Lung microvascular endothelial cell (primary cell): ENCODE results near the gene ATG9B. TPM values are rescaled to one million over a fixed set of nuclear protein-coding genes. Genes with fewer than 3 reads are reported as not detected.
A peak's percentile ranks its signal among the peaks of the same experiment; 100 is the strongest.
"Not testable (repeated sequence)": the region's sequence is repeated elsewhere in the genome, so short reads cannot be mapped to it uniquely, and the experiment has no call there.

Experiments
- DNase-seq, 2 donors: peaks; one replicate each; pipeline versions ENCODE4 v3.0.0 to v3.0.0-alpha.2; 2010; ENCODE audit warnings: low read depth in 2 of 2
- total RNA-seq: library from RNA; depleted of rRNA; stranded (reverse); fragments of >200 nt; gene quantifications from 2 replicates; pipeline ENCODE4 v1.2.1, GENCODE V29; 2014

Gene ATG9B
- total RNA-seq, 1 donor from 2014 or later, result not detected

DNA sequence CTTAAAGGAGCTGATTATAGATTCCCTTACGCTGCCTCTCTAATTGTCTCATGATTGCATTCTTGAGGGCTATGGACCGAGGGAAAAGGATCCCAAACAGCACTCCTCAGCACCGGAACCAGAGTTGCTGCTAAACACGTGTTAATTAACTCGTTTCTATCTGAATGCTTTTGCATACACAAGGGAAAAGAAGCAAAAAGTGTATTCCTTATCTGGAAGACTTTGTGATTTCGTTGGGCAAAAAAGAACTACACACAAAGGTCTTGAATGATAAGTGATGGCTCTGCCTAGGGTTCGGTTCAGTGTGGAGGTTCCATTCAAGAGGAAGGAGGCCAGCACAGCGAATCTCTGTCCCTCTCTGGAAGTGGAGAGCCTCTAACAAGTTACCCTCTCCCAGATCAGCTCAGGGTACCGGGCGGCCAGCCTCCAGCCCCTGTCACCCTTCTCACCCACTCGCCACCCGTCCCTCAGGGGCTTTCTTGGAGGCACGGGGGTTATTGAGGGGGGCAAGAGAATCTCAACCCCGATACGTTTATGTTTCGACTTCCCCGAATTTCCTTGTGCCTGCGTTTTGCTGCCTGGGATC lies 34.6 kb upstream of the ATG9B start:
- peak; percentile 21 to 29 for DNase-seq

DNA sequence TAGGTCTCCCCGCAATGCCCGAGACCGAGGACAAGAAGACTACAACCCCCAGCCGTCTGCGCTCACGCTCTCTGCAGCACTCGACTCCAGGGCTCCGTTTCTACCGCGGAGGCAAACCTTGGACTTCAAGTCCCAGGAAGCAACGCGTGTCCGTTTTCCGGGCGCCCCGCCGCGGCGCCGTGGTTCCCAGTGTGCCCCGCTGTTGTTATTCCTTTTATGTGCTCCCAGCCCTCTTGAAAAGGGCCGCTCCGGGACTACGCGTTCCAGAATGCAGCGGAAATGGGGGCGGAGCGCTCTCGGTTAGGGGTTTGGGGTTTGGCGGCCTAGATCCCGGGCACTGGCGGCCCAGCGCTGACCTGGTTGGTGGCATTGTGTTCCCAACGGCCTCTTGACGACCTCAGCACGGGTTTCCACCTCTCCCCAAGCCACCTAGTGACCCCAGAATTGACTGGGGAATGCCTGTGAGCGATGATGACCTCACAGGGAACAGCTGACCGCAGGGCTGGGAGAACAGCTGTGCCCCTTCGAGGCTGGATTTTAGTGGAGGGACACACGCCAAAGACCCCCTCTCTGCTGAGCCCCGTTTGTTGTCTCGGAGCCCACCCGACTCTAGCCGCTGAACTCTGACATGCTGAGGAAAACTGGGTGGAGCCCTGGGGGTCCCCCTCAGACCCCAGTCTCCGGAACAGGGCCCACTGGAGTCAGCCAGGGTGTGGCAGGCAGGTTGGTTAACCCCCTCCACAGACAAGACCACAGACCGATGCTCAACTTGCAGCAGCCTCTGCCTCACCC lies 33.9 kb upstream of the ATG9B start:
- peak; percentile 100 for DNase-seq

DNA sequence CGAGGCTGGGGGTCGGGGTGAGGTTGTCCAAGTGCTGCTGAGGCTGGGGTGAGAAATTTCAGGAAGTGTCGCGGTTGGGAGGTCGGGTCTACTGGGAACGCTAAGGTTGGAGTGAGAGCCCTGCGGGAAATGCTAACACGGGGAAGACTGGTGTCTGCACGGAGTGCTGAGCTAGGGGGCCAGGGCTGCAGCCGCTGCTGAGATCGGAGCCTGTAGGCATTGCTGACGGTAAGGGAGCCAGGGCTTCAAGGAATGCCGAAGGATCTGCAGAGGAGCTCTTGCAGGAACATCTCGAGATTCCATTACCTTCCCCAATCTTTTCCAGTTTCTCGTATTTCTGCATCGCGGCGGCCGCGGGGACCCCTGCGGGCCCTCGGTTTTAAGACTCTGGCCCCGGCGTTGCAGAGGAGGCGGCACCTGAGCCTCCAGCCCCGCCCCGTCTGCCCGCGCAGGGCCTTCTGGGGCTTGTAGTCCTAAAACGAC lies 33.3 kb upstream of the ATG9B start, which contains the start of gene CDK5:
Gene CDK5, minus strand, starts transcription at position 392 of the 483 bp plus-strand sequence. Its CDS starts 49 bp downstream, at position 343.
- no peak for DNase-seq

DNA sequence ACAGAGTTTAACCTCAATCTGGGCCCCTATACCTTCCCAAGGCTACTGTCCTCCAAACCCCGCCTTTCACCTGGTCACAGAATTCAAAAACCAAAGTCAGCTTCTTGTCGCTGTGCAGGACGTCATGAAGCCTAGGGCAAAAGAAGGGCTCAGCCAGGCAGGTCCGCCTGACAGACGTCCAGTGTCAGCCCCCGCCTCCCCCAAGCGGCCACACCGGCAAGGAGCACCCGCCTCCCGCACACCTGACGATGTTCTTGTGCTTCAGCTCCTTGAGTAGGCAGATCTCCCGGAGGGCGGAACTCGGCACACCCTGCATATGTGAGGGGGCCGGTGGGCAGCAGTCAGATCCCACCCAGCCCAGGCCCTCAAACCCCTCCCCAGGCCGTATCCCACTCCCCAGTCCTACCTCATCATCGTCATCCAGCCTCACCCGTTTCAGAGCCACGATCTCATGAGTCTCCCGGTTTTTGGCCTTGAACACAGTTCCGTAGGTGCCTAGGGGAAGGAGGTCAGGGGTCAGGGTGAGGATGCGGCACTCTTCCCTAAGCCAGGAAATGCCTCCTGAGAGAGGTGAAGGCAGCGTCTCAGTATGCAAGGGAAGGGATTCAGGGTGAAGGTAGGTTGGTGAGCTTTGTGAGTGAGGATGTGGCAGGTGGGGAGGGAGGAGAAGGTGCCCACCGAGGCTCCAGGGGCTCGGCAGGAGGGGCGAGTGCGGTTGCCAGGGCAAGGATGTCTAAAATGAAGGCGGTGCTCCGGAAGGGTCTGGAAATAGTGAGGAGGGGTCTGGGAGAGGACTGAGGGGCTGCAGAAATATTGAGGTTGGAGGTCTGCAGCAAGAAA lies 32.6 kb upstream of the ATG9B start:
- no peak for DNase-seq

DNA sequence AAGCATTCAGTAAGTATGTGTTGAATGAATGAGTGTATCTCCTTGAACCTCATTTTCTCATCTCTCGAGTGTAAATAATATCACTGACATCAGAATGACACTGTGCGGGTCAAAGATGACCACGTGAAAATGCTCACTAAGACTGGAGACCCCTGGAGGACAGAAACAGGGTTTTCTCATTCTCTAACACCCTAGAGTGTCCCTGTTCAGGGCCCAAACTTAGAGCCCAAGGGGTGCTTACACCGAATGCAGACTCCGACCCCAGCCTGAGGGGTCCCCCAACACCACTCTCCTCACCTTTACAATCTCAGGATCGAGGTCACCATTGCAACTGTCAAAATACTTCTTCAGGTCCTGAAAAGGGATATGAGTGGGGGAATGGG lies 32.0 kb upstream of the ATG9B start:
- no peak for DNase-seq

DNA sequence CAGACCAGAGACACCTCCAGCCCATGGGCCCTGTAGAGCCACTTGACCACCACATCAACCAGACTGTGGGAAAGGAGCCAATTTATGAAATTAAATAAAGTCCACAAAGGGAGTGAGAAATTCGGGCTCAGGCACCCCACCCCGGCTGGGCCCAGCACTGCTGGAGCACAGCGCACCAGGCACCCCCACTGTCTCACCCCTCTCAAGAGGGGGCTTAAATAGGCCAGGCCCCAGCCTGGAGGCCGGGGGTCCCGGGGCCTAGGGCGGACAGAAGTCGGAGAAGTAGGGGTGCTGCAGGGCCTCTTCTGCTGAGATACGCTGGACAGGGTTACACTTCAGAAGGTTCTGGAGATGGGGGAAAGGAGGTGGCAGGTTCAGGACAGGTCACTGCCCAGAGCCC lies 29.5 kb upstream of the ATG9B start:
- DNase-seq, result no peak

DNA sequence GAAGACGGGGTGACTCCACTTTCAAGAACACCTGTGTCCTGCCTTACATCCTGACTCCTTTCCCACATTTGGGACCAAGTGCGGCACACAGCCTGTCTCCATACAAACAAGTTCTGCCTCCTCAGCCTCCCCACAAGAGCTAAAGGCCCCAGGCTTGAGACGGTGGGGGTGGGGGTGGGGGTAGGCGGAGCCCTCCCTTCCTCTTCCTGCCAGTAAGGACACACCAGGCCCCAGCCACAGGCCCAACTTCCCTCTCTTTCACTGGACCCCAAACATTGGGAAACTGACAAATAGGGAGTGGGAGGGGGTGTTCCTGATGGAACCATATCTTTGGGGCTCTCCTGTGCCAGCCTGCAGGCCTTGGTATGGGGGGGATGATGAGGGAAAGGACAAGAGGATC lies 28.8 kb upstream of the ATG9B start:
- DNase-seq, result no peak

DNA sequence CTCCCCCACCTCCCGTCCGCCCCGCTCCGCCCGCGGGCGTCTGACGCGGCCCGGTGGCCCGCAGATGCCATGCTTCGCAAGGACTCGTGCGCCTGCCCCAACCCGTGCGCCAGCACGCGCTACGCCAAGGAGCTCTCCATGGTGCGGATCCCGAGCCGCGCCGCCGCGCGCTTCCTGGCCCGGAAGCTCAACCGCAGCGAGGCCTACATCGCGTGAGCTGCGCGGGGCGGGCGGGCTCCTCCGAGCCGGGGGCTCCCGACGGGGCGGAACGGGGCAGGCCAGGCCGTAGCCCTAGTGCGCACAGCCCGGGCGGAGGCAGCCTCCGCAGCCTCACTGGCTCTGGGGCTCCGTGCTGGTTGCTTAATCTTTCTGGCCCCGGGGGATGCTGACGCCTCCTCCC lies 26.8 kb upstream of the ATG9B start:
- DNase-seq, result peak; percentile 80 to 85

DNA sequence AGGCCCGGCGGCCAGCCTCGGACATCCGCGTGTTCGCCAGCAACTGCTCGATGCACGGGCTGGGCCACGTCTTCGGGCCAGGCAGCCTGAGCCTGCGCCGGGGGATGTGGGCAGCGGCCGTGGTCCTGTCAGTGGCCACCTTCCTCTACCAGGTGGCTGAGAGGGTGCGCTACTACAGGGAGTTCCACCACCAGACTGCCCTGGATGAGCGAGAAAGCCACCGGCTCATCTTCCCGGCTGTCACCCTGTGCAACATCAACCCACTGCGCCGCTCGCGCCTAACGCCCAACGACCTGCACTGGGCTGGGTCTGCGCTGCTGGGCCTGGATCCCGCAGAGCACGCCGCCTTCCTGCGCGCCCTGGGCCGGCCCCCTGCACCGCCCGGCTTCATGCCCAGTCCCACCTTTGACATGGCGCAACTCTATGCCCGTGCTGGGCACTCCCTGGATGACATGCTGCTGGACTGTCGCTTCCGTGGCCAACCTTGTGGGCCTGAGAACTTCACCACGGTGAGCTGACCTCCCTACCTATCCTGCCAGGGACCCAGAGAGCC lies 24.7 kb upstream of the ATG9B start:
- DNase-seq, result no peak

DNA sequence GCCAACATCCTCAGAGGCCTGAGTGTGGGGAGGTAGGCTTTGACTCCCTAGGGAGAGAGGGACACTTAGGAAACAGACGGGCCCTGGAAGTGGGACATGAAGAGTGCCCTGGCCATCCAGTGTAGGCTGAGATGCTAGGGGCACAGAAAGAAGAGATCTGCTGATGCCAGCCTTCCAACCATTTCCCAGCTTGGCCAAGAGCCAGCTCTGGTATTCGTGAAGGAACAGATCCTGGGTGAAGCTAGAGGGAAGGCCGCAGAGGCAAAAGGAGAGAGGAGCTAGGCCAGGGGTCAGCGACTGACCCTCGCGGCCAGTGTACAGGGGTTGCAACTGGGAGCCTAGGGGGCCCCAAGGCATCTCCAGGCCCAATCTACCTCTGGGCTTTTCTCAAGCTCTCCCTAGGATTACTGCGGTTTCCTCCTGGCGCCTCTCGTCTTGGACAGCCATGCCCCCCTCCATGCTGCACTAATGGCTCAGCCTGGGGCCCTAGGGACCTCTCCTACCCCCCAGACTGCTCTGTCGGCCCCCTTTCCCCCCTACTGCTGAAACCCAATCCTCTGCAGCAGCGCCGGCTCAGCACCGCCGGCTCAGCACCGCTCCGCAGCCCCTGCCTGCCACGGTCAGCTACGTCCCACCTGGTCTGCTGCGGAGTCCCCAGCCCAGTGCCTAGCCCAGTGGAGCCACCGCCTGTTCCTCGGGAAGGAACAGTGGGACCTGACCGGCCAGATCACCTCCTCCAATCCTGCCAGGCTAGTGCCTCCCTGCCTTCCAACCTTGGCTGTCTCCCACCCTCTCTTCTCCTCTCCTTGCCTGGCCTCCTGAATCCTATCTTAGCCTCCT lies 23.9 kb upstream of the ATG9B start, which contains the start of gene ASIC3:
Gene ASIC3, plus strand, starts transcription at position 556 of the 840 bp plus-strand sequence. CDS start 355 bp downstream, outside the sequence.
- DNase-seq, result no peak

DNA sequence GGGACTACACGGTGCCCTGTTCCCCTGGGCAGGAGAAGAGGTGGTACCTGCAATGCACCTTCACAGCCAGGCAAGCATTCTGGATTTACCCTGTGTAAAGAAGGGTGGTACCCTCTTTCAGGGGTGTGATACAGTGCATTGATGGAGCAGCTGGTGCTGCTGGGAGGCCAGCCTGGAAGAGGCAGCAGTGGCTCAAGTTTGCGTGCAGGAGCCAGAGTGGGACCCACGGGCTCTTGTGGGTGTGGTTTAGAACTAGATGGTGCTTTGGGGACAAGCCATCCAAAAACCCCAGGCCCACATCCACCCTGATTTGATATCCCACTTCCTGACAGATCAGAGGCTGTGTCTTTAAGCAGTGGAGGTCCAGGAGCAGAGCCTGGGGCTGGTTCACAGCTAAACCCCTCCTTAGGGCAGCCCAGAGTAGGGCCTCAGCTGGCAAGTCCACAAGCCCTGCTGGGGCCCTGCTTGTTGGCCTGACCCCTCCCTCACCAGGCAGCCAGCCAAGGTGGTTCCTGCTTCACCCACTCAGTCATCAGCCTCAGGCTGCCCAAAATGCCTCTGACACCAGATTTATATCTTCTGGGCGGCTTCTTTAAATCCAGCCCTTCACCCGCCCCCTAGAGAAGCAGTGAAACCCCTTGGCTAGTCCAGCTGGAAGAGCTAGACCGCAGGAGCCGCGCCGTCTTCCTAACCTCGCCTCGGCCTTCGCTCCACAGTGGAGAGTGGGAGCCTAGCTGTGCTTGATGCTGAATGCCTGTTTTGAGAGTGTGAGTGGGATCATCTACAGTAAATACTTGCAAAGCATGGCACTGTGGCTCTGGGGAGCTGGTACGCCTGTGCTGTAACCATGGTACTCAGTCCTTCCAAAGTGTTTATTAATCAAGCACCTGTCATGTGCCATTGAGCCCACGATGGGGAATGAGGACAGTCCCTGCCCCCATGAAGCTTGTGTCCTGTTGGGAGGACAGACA lies 22.6 kb upstream of the ATG9B start:
- peak in 1 of 2 donors; percentile 25 for DNase-seq

DNA sequence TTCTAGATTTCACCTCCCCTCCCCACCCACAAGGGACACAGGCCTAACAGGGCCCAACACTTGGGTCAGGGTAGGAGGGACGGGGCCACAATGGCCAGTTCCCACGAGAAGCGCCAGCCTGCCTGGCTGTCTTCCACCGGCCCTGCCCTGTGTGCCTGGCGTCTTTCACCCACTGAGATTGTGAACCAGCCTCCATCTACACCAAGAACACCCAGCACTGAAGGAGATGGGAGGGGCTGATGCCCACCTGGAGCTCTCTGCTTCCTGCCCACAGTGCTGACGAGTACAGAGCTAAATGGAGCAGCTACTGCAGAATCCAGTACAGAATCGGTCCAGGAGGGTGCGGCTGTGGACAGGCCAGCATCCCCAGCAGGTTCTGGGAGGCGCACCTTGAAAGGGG lies 21.7 kb upstream of the ATG9B start:
- no peak for DNase-seq

DNA sequence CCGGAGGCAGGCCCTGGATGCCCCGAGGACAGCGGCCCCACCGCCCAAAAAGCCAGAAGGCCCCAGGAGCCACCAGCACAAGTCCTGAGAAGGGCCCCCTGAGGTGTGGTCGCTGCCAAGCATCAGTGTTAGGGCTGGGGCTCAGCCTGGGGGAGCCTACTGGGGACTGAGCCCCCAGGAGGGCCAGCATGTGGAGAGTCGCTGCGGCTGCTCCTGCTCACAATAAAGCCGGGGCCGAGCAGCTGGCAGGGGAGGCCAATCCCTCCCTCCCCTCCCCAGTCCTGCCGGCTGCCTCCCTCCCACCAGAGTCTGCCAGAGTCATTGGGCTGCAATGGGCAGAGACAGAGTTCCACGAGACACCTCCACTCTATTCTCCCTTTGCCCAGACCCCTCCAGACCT lies 21.0 kb upstream of the ATG9B start:
- DNase-seq, result no peak

DNA sequence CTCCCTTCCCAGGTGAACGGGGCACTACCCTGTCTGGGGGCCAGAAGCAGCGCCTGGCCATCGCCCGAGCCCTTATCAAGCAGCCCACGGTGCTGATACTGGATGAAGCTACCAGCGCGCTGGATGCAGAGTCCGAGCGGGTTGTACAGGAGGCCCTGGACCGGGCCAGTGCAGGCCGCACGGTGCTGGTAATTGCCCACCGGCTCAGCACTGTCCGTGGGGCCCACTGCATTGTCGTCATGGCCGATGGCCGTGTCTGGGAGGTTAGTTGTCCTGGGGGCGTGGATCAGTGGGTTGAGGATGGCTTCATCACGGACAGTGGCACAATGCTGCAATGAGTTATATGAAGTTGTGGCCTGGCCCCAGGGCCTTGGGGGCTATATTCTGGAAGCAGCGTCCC lies 19.7 kb upstream of the ATG9B start:
- DNase-seq, result no peak

DNA sequence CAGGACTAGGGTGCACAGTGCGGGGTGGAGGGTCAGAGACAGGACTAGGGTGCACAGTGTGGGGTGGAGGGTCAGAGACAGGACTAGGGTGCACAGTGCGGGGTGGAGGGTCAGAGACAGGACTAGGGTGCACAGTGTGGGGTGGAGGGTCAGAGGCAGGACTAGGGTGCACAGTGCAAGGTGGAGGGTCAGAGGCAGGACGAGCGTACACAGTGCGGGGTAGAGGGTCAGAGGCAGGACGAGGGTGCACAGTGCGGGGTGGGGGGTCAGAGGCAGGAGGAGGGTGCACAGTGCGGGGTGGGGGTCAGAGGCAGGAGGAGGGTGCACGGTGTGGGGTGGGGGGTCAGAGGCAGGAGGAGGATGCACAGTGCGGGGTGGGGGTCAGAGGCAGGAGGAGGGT lies 19.2 kb upstream of the ATG9B start:
- DNase-seq, result not testable (repeated sequence)

DNA sequence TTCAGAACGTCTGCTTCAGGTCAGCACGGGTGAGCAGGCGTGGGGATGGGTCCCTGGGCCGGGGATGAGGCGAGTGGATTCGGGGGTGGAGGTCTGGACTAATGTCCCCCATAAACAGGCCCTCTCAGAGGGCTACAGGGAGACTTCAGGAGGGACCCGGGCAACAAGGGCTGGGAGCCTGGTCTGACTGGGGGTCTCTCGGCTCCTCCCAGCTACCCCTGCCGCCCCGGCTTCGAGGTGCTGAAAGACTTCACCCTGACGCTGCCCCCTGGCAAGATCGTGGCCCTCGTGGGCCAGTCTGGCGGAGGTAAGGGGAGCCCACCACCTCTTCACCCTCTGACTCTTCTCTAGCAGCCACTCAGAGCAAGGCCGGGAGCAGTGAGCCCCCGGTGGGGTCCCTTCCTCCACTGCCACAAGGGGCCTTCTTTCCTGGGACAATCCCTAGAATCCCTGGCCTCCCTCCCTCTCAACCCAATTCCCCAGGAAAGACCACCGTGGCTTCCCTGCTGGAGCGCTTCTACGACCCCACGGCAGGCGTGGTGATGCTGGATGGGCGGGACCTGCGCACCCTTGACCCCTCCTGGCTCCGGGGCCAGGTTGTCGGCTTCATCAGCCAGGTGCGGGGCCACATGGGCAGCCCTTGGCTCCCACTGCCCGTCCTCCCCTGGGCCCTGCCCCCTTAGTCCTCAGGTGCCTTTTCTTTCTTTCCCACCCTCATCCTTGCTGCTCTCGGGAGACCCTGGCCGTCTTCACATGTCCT lies 16.5 kb upstream of the ATG9B start:
- DNase-seq, result no peak

DNA sequence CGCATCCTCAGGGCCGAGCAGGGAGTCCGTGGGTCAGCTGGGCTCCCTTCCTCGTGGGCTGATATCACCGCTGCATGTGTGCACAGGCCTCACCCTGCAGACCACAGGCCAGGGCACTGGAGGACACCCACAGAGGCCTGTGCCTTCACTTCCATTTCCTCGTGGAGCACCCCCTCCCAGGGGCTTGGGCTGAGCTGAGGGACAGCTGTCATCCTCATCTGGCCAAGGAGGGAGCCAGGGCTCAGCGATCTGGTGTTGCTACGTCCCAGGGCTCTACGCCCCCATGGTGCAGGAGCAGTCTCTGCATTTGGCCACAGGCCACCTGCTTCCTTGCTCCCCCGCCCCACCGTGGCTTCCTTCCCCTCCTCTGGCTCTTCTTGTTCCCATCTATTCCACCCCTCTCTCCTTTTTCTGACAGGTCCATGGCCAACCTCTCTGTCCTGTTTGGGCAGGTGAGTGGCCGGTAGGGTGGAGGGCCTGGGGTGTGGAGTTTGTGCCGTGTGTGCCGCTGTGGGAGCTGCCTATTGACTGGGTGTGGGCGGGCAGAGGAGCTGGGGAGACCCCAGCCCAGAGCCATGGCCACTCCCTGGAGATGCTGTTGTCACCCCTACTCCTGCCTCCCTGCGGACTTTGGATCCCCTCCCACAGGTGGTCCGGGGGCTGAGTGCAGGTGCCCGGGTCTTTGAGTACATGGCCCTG lies 15.7 kb upstream of the ATG9B start:
- DNase-seq, result peak in 1 of 2 donors; percentile 32
